Progenitor cell of endocrine pancreas (in vitro differentiated cells): ENCODE data around the gene B4GALT7. TPM values are rescaled to one million over a fixed set of nuclear protein-coding genes. Genes with fewer than 3 reads are reported as not detected.

Experiments used
- DNase-seq: peaks from one replicate; pipeline ENCODE4 v3.0.0; 2021; ENCODE audit warnings: low spot score; ENCODE audit not compliant: unreplicated experiment
- H3K27ac Mint-ChIP-seq: 2 replicates; pipeline ENCODE4 v1.8.0; 2021; ENCODE audit warnings: mild to moderate bottlenecking, moderate library complexity, mixed read lengths
- H3K27me3 Mint-ChIP-seq: 2 replicates; pipeline ENCODE4 v1.8.0; 2021; ENCODE audit warnings: mixed read lengths
- H3K36me3 Mint-ChIP-seq: 2 replicates; pipeline ENCODE4 v1.8.0; 2022; ENCODE audit warnings: mixed read lengths; ENCODE audit not compliant: insufficient read depth
- H3K4me1 Mint-ChIP-seq: 2 replicates; pipeline ENCODE4 v1.8.0; 2021; ENCODE audit warnings: low read depth, mixed read lengths
- H3K4me3 Mint-ChIP-seq: 2 replicates; pipeline ENCODE4 v1.8.0; 2021; ENCODE audit warnings: low read depth, mild to moderate bottlenecking, moderate library complexity, mixed read lengths
- H3K9me3 Mint-ChIP-seq: 2 replicates; pipeline ENCODE4 v1.8.0; 2021; ENCODE audit warnings: low read depth, mixed read lengths
- CTCF ChIP-seq: fragments of 200-600 bp; sonication (generic); IDR thresholded peaks from one replicate; pipeline ENCODE4 v1.5.0; 2021; ENCODE audit warnings: antibody characterized with exemption, mild to moderate bottlenecking; ENCODE audit not compliant: unreplicated experiment
- total RNA-seq: library from RNA; stranded (reverse); gene quantifications from 2 replicates; pipeline ENCODE4 v1.2.1, GENCODE V29; 2021

Gene B4GALT7
- total RNA-seq, 1 donor from 2014 or later = 38.8 TPM

DNA sequence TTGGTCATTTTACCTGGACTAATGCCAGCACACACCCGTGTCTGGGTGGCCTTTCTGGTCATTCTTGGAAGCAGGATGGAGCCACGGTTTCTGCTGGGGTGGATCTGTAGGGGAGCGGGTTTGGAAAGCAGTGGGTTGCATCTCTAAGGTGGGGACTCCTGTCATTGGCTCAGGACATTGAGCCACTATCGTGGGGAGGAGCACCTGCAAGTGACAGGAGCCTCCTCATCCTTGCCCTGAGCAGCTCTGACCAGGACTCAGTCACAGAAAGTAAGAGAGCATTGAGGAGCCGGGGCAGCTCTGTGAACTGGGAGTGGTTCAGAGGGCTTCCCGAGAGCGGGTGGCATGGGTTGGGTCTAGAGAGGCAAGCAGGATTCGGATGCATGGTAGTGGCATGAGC lies 3.7 kb downstream of the B4GALT7 start:
- H3K4me3 Mint-ChIP-seq = no peak overlapping the region
- no peak overlapping the region for H3K27ac Mint-ChIP-seq
- peaks cover 14% of the 10 kb centered on the region for H3K4me1 Mint-ChIP-seq
- no peaks in the 10 kb centered on the region for H3K9me3 Mint-ChIP-seq
- TF ChIP-seq CTCF = no peak
- no peak for DNase-seq
- no peaks in the 10 kb centered on the region for H3K27me3 Mint-ChIP-seq
- peaks cover 2% of the 10 kb centered on the region for H3K36me3 Mint-ChIP-seq

- no peak for DNase-seq
- Mint-ChIP-seq H3K4me3 (no peak overlapping the region), H3K9me3 (no peaks in the 10 kb centered on the region), H3K27me3 (no peaks in the 10 kb centered on the region), H3K36me3 (peaks cover 2% of the 10 kb centered on the region), H3K4me1 (peaks cover 12% of the 10 kb centered on the region), H3K27ac (no peak overlapping the region)
- TF ChIP-seq CTCF = no peak
Observed at GRCh38 chr5:177604116-177604521, 4.2 kb downstream of the B4GALT7 start.

DNA sequence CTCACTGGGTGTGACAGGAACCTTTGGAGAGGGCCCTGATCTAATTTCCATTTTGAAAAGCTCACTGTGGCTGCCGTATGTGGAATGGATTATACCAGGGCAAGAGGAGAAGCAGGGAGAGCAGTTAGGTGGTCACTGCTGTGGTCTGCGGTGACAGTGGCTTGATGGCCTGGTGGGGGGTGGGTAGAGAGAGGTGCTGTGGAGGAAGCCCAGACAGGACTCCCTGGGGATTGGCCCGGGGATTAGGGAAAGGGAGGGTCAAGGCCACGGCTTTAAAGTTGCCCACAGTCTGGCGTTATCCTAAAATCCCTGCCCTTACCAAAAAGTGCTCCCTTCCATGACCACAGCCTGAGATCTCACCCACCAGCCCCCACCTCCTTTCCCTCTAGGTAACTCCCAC lies 4.7 kb downstream of the B4GALT7 start:
- Mint-ChIP-seq H3K4me3 (no peak overlapping the region), H3K4me1 (peaks cover 12% of the 10 kb centered on the region), H3K9me3 (no peaks in the 10 kb centered on the region), H3K27me3 (no peaks in the 10 kb centered on the region), H3K36me3 (peaks cover 2% of the 10 kb centered on the region), H3K27ac (no peak overlapping the region)
- no peak for DNase-seq
- no peak for TF ChIP-seq CTCF

DNA sequence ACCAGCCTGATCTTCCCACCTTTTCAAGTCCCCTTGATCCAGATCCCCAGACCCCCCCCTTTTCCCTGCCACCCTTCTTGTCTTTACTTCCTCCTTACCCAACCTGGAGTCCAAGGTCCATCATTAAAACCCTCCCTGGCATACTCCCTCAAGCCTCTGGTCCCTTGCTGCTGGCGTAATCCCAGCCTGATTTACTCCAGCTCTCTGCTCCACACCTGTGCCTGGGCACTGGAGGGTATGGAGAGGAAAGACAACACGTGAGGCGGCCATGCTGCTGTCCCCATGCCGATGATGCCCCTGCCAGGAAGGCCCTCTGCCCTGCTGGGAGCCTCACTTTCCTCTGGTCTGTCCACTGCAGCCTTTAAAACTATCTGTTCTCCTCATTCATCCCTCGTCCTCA lies 5.1 kb downstream of the B4GALT7 start:
- Mint-ChIP-seq H3K27me3 (no peaks in the 10 kb centered on the region), H3K4me1 (peaks cover 12% of the 10 kb centered on the region), H3K4me3 (no peak overlapping the region), H3K27ac (no peak overlapping the region), H3K9me3 (no peaks in the 10 kb centered on the region), H3K36me3 (peaks cover 2% of the 10 kb centered on the region)
- TF ChIP-seq CTCF = no peak
- DNase-seq = no peak

- Mint-ChIP-seq H3K27ac (no peak overlapping the region), H3K4me3 (no peak overlapping the region), H3K36me3 (peaks cover 2% of the 10 kb centered on the region), H3K4me1 (peaks cover 8% of the 10 kb centered on the region), H3K27me3 (no peaks in the 10 kb centered on the region), H3K9me3 (no peaks in the 10 kb centered on the region)
- DNase-seq = no peak
- no peak for TF ChIP-seq CTCF
Observed at GRCh38 chr5:177605667-177606066, 5.7 kb downstream of the B4GALT7 start.
